Measurements from ENCODE around the gene CCDC171. TPM values are rescaled to one million over a fixed set of nuclear protein-coding genes. Genes with fewer than 3 reads are reported as not detected.

CCDC171 gene
- total and polyA plus RNA-seq, 2 experiments from 2014 or later: 4.4 to 5.1 TPM

- TF ChIP-seq REST (IDR thresholded peaks at IDR 0.05; ENCODE audit: unreplicated experiment) (no peak), JUNB (IDR thresholded peaks at IDR 0.05; ENCODE audit: unreplicated experiment) (no peak), ETS1 (IDR thresholded peaks at IDR 0.05) (no peak), STAT1 (IDR thresholded peaks at IDR 0.05; ENCODE audit: unreplicated experiment) (no peak), ZNF331 (CRISPR knock-in tag; IDR thresholded peaks at IDR 0.05; ENCODE audit: low read depth) (no peak), NANOG (IDR thresholded peaks at IDR 0.05; ENCODE audit: borderline replicate concordance) (no peak), CREB1 (CRISPR knock-in tag; IDR thresholded peaks at IDR 0.05; ENCODE audit: low read depth) (no peak)
Measured at GRCh38 chr9:15889555-15889954, 336.7 kb downstream of the CCDC171 start (continued).

GRCh38 chr9:15901572-15901971 is 348.7 kb downstream of the CCDC171 start:
- H3F3A ChIP-seq (replicated peaks; ENCODE audit: low read depth): no peaks in the 10 kb centered on the region
- no peaks in the 10 kb centered on the region for H3K27me3 Mint-ChIP-seq (ENCODE audit: insufficient read depth, low read depth, poor library complexity)
- no peaks in the 10 kb centered on the region for H3K27me3 ChIP-seq (ENCODE audit: insufficient read depth)
- no peak overlapping the region for H3K27ac ChIP-seq (ENCODE audit: low read depth)
- no peak overlapping the region for H3K27ac Mint-ChIP-seq
- no peaks in the 10 kb centered on the region for H3K36me3 ChIP-seq (ENCODE audit: insufficient read depth)
- H3K79me2 ChIP-seq (replicated peaks; ENCODE audit: insufficient read depth): no peaks in the 10 kb centered on the region
- peaks cover 25% of the 10 kb centered on the region for H3K36me3 Mint-ChIP-seq (ENCODE audit: low read depth)
- no peak overlapping the region for H3K4me3 Mint-ChIP-seq
- H3K4me2 ChIP-seq: no peak overlapping the region
- no peaks in the 10 kb centered on the region for H3K4me1 ChIP-seq (ENCODE audit: insufficient read depth)
- H3K4me3 ChIP-seq: no peak overlapping the region
- H3K4me1 Mint-ChIP-seq: no peaks in the 10 kb centered on the region
- H3K9me3 Mint-ChIP-seq: peaks cover 57% of the 10 kb centered on the region
- TF ChIP-seq EZH2phosphoT487 (IDR thresholded peaks at IDR 0.05; ENCODE audit: unreplicated experiment) (no peak), ZNF331 (CRISPR knock-in tag; IDR thresholded peaks at IDR 0.05; ENCODE audit: low read depth) (no peak)
- TF ChIP-seq, protein P1, sequence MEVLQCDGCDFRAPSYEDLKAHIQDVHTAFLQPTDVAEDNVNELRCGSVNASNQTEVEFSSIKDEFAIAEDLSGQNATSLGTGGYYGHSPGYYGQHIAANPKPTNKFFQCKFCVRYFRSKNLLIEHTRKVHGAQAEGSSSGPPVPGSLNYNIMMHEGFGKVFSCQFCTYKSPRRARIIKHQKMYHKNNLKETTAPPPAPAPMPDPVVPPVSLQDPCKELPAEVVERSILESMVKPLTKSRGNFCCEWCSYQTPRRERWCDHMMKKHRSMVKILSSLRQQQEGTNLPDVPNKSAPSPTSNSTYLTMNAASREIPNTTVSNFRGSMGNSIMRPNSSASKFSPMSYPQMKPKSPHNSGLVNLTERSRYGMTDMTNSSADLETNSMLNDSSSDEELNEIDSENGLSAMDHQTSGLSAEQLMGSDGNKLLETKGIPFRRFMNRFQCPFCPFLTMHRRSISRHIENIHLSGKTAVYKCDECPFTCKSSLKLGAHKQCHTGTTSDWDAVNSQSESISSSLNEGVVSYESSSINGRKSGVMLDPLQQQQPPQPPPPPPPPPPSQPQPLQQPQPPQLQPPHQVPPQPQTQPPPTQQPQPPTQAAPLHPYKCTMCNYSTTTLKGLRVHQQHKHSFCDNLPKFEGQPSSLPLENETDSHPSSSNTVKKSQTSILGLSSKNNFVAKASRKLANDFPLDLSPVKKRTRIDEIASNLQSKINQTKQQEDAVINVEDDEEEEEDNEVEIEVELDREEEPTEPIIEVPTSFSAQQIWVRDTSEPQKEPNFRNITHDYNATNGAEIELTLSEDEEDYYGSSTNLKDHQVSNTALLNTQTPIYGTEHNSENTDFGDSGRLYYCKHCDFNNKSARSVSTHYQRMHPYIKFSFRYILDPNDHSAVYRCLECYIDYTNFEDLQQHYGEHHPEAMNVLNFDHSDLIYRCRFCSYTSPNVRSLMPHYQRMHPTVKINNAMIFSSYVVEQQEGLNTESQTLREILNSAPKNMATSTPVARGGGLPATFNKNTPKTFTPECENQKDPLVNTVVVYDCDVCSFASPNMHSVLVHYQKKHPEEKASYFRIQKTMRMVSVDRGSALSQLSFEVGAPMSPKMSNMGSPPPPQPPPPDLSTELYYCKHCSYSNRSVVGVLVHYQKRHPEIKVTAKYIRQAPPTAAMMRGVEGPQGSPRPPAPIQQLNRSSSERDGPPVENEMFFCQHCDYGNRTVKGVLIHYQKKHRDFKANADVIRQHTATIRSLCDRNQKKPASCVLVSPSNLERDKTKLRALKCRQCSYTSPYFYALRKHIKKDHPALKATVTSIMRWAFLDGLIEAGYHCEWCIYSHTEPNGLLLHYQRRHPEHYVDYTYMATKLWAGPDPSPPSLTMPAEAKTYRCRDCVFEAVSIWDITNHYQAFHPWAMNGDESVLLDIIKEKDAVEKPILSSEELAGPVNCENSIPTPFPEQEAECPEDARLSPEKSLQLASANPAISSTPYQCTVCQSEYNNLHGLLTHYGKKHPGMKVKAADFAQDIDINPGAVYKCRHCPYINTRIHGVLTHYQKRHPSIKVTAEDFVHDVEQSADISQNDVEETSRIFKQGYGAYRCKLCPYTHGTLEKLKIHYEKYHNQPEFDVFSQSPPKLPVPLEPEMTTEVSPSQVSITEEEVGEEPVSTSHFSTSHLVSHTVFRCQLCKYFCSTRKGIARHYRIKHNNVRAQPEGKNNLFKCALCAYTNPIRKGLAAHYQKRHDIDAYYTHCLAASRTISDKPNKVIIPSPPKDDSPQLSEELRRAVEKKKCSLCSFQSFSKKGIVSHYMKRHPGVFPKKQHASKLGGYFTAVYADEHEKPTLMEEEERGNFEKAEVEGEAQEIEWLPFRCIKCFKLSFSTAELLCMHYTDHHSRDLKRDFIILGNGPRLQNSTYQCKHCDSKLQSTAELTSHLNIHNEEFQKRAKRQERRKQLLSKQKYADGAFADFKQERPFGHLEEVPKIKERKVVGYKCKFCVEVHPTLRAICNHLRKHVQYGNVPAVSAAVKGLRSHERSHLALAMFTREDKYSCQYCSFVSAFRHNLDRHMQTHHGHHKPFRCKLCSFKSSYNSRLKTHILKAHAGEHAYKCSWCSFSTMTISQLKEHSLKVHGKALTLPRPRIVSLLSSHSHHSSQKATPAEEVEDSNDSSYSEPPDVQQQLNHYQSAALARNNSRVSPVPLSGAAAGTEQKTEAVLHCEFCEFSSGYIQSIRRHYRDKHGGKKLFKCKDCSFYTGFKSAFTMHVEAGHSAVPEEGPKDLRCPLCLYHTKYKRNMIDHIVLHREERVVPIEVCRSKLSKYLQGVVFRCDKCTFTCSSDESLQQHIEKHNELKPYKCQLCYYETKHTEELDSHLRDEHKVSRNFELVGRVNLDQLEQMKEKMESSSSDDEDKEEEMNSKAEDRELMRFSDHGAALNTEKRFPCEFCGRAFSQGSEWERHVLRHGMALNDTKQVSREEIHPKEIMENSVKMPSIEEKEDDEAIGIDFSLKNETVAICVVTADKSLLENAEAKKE (CRISPR knock-in tag; IDR thresholded peaks at IDR 0.05): no peak
- H4K20me1 ChIP-seq (replicated peaks; ENCODE audit: insufficient read depth): no peaks in the 10 kb centered on the region
- no peak overlapping the region for H2AFZ ChIP-seq
- DNase-seq (ENCODE audit: low spot score) (no peak), ATAC-seq (no peak)
- no peaks in the 10 kb centered on the region for H3K9me2 ChIP-seq (ENCODE audit: insufficient read depth)

Data from GM23338 (cell line).